Measurements from ENCODE around the gene PPIG.

The PPIG gene

GRCh38 chr2:169637620-169638019, 53.5 kb downstream of the PPIG start:
- DNase-seq (ENCODE audit: low read depth), result peak; percentile 86
- peaks cover 45% of the 10 kb centered on the region for H3K36me3 ChIP-seq (ENCODE audit: control insufficient read depth, insufficient read depth, low read length, severe bottlenecking)
- no peaks in the 10 kb centered on the region for H3K9me3 ChIP-seq (ENCODE audit: control insufficient read depth, low read length)

GRCh38 chr2:169640104-169640503, 56.0 kb downstream of the PPIG start:
- Histone ChIP-seq H3K4me3 (ENCODE audit: low read length) (no peak overlapping the region), H3K9me3 (ENCODE audit: control insufficient read depth, low read length) (no peaks in the 10 kb centered on the region), H3K4me1 (ENCODE audit: control insufficient read depth, insufficient read depth, low read length) (peaks cover 13% of the 10 kb centered on the region), H3K9ac (ENCODE audit: low read length) (no peak overlapping the region), H3K27me3 (replicated peaks; ENCODE audit: control insufficient read depth, insufficient read depth, low read length) (no peaks in the 10 kb centered on the region), H3K36me3 (ENCODE audit: control insufficient read depth, insufficient read depth, low read length, severe bottlenecking) (peaks cover 22% of the 10 kb centered on the region)
- DNase-seq (ENCODE audit: low read depth), result no peak

More at GRCh38 chr2:169637620-169638019, 53.5 kb downstream of the PPIG start:
- Histone ChIP-seq H3K4me1 (ENCODE audit: control insufficient read depth, insufficient read depth, low read length) (peaks cover 13% of the 10 kb centered on the region), H3K27me3 (replicated peaks; ENCODE audit: control insufficient read depth, insufficient read depth, low read length) (no peaks in the 10 kb centered on the region), H3K9ac (ENCODE audit: low read length) (no peak overlapping the region), H3K4me3 (ENCODE audit: low read length) (no peak overlapping the region)

- H3K4me1 ChIP-seq (ENCODE audit: control insufficient read depth, insufficient read depth, low read length), result peaks cover 13% of the 10 kb centered on the region
- H3K9me3 ChIP-seq (ENCODE audit: control insufficient read depth, low read length), result no peaks in the 10 kb centered on the region
- H3K27me3 ChIP-seq (replicated peaks; ENCODE audit: control insufficient read depth, insufficient read depth, low read length), result no peaks in the 10 kb centered on the region
- H3K9ac ChIP-seq (ENCODE audit: low read length), result no peak overlapping the region
- DNase-seq (ENCODE audit: low read depth), result no peak
- H3K36me3 ChIP-seq (ENCODE audit: control insufficient read depth, insufficient read depth, low read length, severe bottlenecking), result peaks cover 9% of the 10 kb centered on the region
- no peak overlapping the region for H3K4me3 ChIP-seq (ENCODE audit: low read length)
These were observed 57.3 kb downstream of the PPIG start for GRCh38 chr2:169641464-169641863.

- H3K9ac ChIP-seq (ENCODE audit: low read length), result no peak overlapping the region
- H3K4me3 ChIP-seq (ENCODE audit: low read length), result no peak overlapping the region
- no peaks in the 10 kb centered on the region for H3K9me3 ChIP-seq (ENCODE audit: control insufficient read depth, low read length)
- no peaks in the 10 kb centered on the region for H3K36me3 ChIP-seq (ENCODE audit: control insufficient read depth, insufficient read depth, low read length, severe bottlenecking)
- DNase-seq (ENCODE audit: low read depth), result no peak
- no peaks in the 10 kb centered on the region for H3K27me3 ChIP-seq (replicated peaks; ENCODE audit: control insufficient read depth, insufficient read depth, low read length)
- H3K4me1 ChIP-seq (ENCODE audit: control insufficient read depth, insufficient read depth, low read length), result no peaks in the 10 kb centered on the region
These were observed 60.0 kb downstream of the PPIG start for GRCh38 chr2:169644173-169644572.

GRCh38 chr2:169647496-169647895, 63.3 kb downstream of the PPIG start:
- Histone ChIP-seq H3K4me1 (ENCODE audit: control insufficient read depth, insufficient read depth, low read length) (no peaks in the 10 kb centered on the region), H3K36me3 (ENCODE audit: control insufficient read depth, insufficient read depth, low read length, severe bottlenecking) (no peaks in the 10 kb centered on the region), H3K4me3 (ENCODE audit: low read length) (no peak overlapping the region), H3K9ac (ENCODE audit: low read length) (no peak overlapping the region), H3K9me3 (ENCODE audit: control insufficient read depth, low read length) (no peaks in the 10 kb centered on the region), H3K27me3 (replicated peaks; ENCODE audit: control insufficient read depth, insufficient read depth, low read length) (no peaks in the 10 kb centered on the region)
- no peak for DNase-seq (ENCODE audit: low read depth)

GRCh38 chr2:169649278-169649677, 65.1 kb downstream of the PPIG start:
- Histone ChIP-seq H3K9ac (ENCODE audit: low read length) (no peak overlapping the region), H3K9me3 (ENCODE audit: control insufficient read depth, low read length) (no peaks in the 10 kb centered on the region), H3K4me1 (ENCODE audit: control insufficient read depth, insufficient read depth, low read length) (no peaks in the 10 kb centered on the region), H3K4me3 (ENCODE audit: low read length) (no peak overlapping the region), H3K36me3 (ENCODE audit: control insufficient read depth, insufficient read depth, low read length, severe bottlenecking) (no peaks in the 10 kb centered on the region), H3K27me3 (replicated peaks; ENCODE audit: control insufficient read depth, insufficient read depth, low read length) (no peaks in the 10 kb centered on the region)
- no peak for DNase-seq (ENCODE audit: low read depth)

- Histone ChIP-seq H3K36me3 (ENCODE audit: control insufficient read depth, insufficient read depth, low read length, severe bottlenecking) (no peaks in the 10 kb centered on the region), H3K9me3 (ENCODE audit: control insufficient read depth, low read length) (no peaks in the 10 kb centered on the region), H3K9ac (ENCODE audit: low read length) (no peak overlapping the region), H3K4me3 (ENCODE audit: low read length) (no peak overlapping the region), H3K4me1 (ENCODE audit: control insufficient read depth, insufficient read depth, low read length) (no peaks in the 10 kb centered on the region), H3K27me3 (replicated peaks; ENCODE audit: control insufficient read depth, insufficient read depth, low read length) (no peaks in the 10 kb centered on the region)
- no peak for DNase-seq (ENCODE audit: low read depth)
These were observed 69.5 kb downstream of the PPIG start for GRCh38 chr2:169653636-169654035.

GRCh38 chr2:169656164-169656563, 72.0 kb downstream of the PPIG start:
- H3K36me3 ChIP-seq (ENCODE audit: control insufficient read depth, insufficient read depth, low read length, severe bottlenecking), result no peaks in the 10 kb centered on the region
- no peak overlapping the region for H3K9ac ChIP-seq (ENCODE audit: low read length)
- H3K4me1 ChIP-seq (ENCODE audit: control insufficient read depth, insufficient read depth, low read length), result no peaks in the 10 kb centered on the region
- DNase-seq (ENCODE audit: low read depth), result no peak
- no peaks in the 10 kb centered on the region for H3K9me3 ChIP-seq (ENCODE audit: control insufficient read depth, low read length)
- no peak overlapping the region for H3K4me3 ChIP-seq (ENCODE audit: low read length)
- no peaks in the 10 kb centered on the region for H3K27me3 ChIP-seq (replicated peaks; ENCODE audit: control insufficient read depth, insufficient read depth, low read length)

GRCh38 chr2:169658877-169659276, 74.7 kb downstream of the PPIG start:
- no peaks in the 10 kb centered on the region for H3K36me3 ChIP-seq (ENCODE audit: control insufficient read depth, insufficient read depth, low read length, severe bottlenecking)
- no peaks in the 10 kb centered on the region for H3K27me3 ChIP-seq (replicated peaks; ENCODE audit: control insufficient read depth, insufficient read depth, low read length)
- no peak for DNase-seq (ENCODE audit: low read depth)
- no peaks in the 10 kb centered on the region for H3K9me3 ChIP-seq (ENCODE audit: control insufficient read depth, low read length)
- no peak overlapping the region for H3K4me3 ChIP-seq (ENCODE audit: low read length)
- H3K4me1 ChIP-seq (ENCODE audit: control insufficient read depth, insufficient read depth, low read length), result no peaks in the 10 kb centered on the region
- H3K9ac ChIP-seq (ENCODE audit: low read length), result no peak overlapping the region

GRCh38 chr2:169659320-169659719, 75.2 kb downstream of the PPIG start:
- Histone ChIP-seq H3K36me3 (ENCODE audit: control insufficient read depth, insufficient read depth, low read length, severe bottlenecking) (no peaks in the 10 kb centered on the region), H3K4me3 (ENCODE audit: low read length) (no peak overlapping the region), H3K27me3 (replicated peaks; ENCODE audit: control insufficient read depth, insufficient read depth, low read length) (no peaks in the 10 kb centered on the region), H3K9ac (ENCODE audit: low read length) (no peak overlapping the region), H3K9me3 (ENCODE audit: control insufficient read depth, low read length) (no peaks in the 10 kb centered on the region), H3K4me1 (ENCODE audit: control insufficient read depth, insufficient read depth, low read length) (no peaks in the 10 kb centered on the region)
- DNase-seq (ENCODE audit: low read depth), result no peak

- no peaks in the 10 kb centered on the region for H3K36me3 ChIP-seq (ENCODE audit: control insufficient read depth, insufficient read depth, low read length, severe bottlenecking)
- no peak overlapping the region for H3K4me3 ChIP-seq (ENCODE audit: low read length)
These were observed 77.1 kb downstream of the PPIG start for GRCh38 chr2:169661265-169661664.

GRCh38 chr2:169662744-169663143, 78.6 kb downstream of the PPIG start:
- H3K27me3 ChIP-seq (replicated peaks; ENCODE audit: control insufficient read depth, insufficient read depth, low read length), result no peaks in the 10 kb centered on the region
- no peak for DNase-seq (ENCODE audit: low read depth)
- H3K4me3 ChIP-seq (ENCODE audit: low read length), result no peak overlapping the region
- H3K9ac ChIP-seq (ENCODE audit: low read length), result no peak overlapping the region
- no peaks in the 10 kb centered on the region for H3K36me3 ChIP-seq (ENCODE audit: control insufficient read depth, insufficient read depth, low read length, severe bottlenecking)
- H3K4me1 ChIP-seq (ENCODE audit: control insufficient read depth, insufficient read depth, low read length), result peaks cover 4% of the 10 kb centered on the region
- no peaks in the 10 kb centered on the region for H3K9me3 ChIP-seq (ENCODE audit: control insufficient read depth, low read length)

More at GRCh38 chr2:169661265-169661664, 77.1 kb downstream of the PPIG start:
- Histone ChIP-seq H3K27me3 (replicated peaks; ENCODE audit: control insufficient read depth, insufficient read depth, low read length) (no peaks in the 10 kb centered on the region), H3K4me1 (ENCODE audit: control insufficient read depth, insufficient read depth, low read length) (peaks cover 4% of the 10 kb centered on the region), H3K9ac (ENCODE audit: low read length) (no peak overlapping the region), H3K9me3 (ENCODE audit: control insufficient read depth, low read length) (no peaks in the 10 kb centered on the region)
- DNase-seq (ENCODE audit: low read depth), result no peak
